Measurements from ENCODE around the gene SGCD.

Gene SGCD

GRCh38 chr5:156722358-156722757 lies 395.4 kb downstream of the SGCD start:
- Histone ChIP-seq H2AFZ (ENCODE audit: low read depth, low read length) (no peak overlapping the region), H2BK120ac (ENCODE audit: low read depth, low read length) (no peak overlapping the region), H3K9ac (ENCODE audit: low read length) (no peak overlapping the region), H3K4me2 (ENCODE audit: low read length, poor library complexity, severe bottlenecking) (no peak overlapping the region), H3K27me3 (ENCODE audit: control insufficient read depth in 1 of 2, insufficient read depth in 1 of 2, low read length in 2 of 2) (peaks cover 0 to 3% of the 10 kb centered on the region in 2 experiments), H4K8ac (ENCODE audit: low read length) (no peak overlapping the region), H3K4me3 (ENCODE audit: insufficient read depth in 1 of 2, low read depth in 1 of 2, low read length in 2 of 2) (no peak overlapping the region), H3K4me1 (ENCODE audit: control insufficient read depth, insufficient read depth, low read depth, low read length) (no peaks in the 10 kb centered on the region), H3K9me3 (ENCODE audit: control insufficient read depth, low read length) (no peaks in the 10 kb centered on the region), H2BK5ac (ENCODE audit: low read depth, low read length, poor library complexity, severe bottlenecking) (no peak overlapping the region), H3K14ac (ENCODE audit: low read length in 2 of 2) (no peak overlapping the region), H3K23ac (ENCODE audit: low read length in 2 of 2) (no peak overlapping the region), H2BK15ac (ENCODE audit: low read depth, poor library complexity, severe bottlenecking) (no peak overlapping the region), H2BK12ac (ENCODE audit: low read length in 2 of 2) (no peak overlapping the region), H3K36me3 (ENCODE audit: control insufficient read depth in 1 of 2, insufficient read depth in 2 of 2, low read depth in 1 of 2, low read length in 2 of 2) (no peaks in the 10 kb centered on the region), H3K4ac (ENCODE audit: low read depth in 1 of 2, low read length in 2 of 2) (no peak overlapping the region), H2AK5ac (ENCODE audit: low read length, severe bottlenecking) (no peak overlapping the region), H3K27ac (ENCODE audit: low read length, poor library complexity, severe bottlenecking) (no peak overlapping the region), H3K18ac (ENCODE audit: low read depth in 1 of 2, low read length in 2 of 2) (no peak overlapping the region), H4K91ac (ENCODE audit: low read length) (no peak overlapping the region), H3K79me1 (replicated peaks; ENCODE audit: low read length, poor library complexity, severe bottlenecking) (no peaks in the 10 kb centered on the region)
- no peak for DNase-seq

GRCh38 chr5:156735477-156735876 lies 408.5 kb downstream of the SGCD start:
- Histone ChIP-seq H2AK5ac (ENCODE audit: low read length, severe bottlenecking) (no peak overlapping the region), H2BK120ac (ENCODE audit: low read depth, low read length) (no peak overlapping the region), H2AFZ (ENCODE audit: low read depth, low read length) (no peak overlapping the region), H3K14ac (ENCODE audit: low read length in 2 of 2) (no peak overlapping the region), H3K27me3 (ENCODE audit: control insufficient read depth in 1 of 2, insufficient read depth in 1 of 2, low read length in 2 of 2) (no peaks in the 10 kb centered on the region), H2BK5ac (ENCODE audit: low read depth, low read length, poor library complexity, severe bottlenecking) (no peak overlapping the region), H3K79me1 (replicated peaks; ENCODE audit: low read length, poor library complexity, severe bottlenecking) (no peaks in the 10 kb centered on the region), H2BK12ac (ENCODE audit: low read length in 2 of 2) (no peak overlapping the region), H4K91ac (ENCODE audit: low read length) (no peak overlapping the region), H3K9me3 (ENCODE audit: control insufficient read depth, low read length) (no peaks in the 10 kb centered on the region), H3K36me3 (ENCODE audit: control insufficient read depth in 1 of 2, insufficient read depth in 2 of 2, low read depth in 1 of 2, low read length in 2 of 2) (no peaks in the 10 kb centered on the region), H3K9ac (ENCODE audit: low read length) (no peak overlapping the region), H3K4ac (ENCODE audit: low read depth in 1 of 2, low read length in 2 of 2) (no peak overlapping the region), H3K4me1 (ENCODE audit: control insufficient read depth, insufficient read depth, low read depth, low read length) (no peaks in the 10 kb centered on the region), H3K18ac (ENCODE audit: low read depth in 1 of 2, low read length in 2 of 2) (no peak overlapping the region), H3K4me3 (ENCODE audit: insufficient read depth in 1 of 2, low read depth in 1 of 2, low read length in 2 of 2) (no peak overlapping the region), H2BK15ac (ENCODE audit: low read depth, poor library complexity, severe bottlenecking) (no peak overlapping the region), H3K4me2 (ENCODE audit: low read length, poor library complexity, severe bottlenecking) (no peak overlapping the region), H3K27ac (ENCODE audit: low read length, poor library complexity, severe bottlenecking) (no peak overlapping the region), H4K8ac (ENCODE audit: low read length) (no peak overlapping the region), H3K23ac (ENCODE audit: low read length in 2 of 2) (no peak overlapping the region)
- DNase-seq = no peak
- WGBS = 82% methylated on average over 3 of the region's 3 CpGs

GRCh38 chr5:156741516-156741915 lies 414.6 kb downstream of the SGCD start:
- no peaks in the 10 kb centered on the region for H3K9me3 ChIP-seq (ENCODE audit: control insufficient read depth, low read length)
- H3K23ac ChIP-seq (ENCODE audit: low read length in 2 of 2) = no peak overlapping the region
- H3K4me2 ChIP-seq (ENCODE audit: low read length, poor library complexity, severe bottlenecking) = no peak overlapping the region
- H3K4ac ChIP-seq (ENCODE audit: low read depth in 1 of 2, low read length in 2 of 2) = no peak overlapping the region
- no peaks in the 10 kb centered on the region for H3K36me3 ChIP-seq (ENCODE audit: control insufficient read depth in 1 of 2, insufficient read depth in 2 of 2, low read depth in 1 of 2, low read length in 2 of 2)
- H2AK5ac ChIP-seq (ENCODE audit: low read length, severe bottlenecking) = no peak overlapping the region
- H3K4me3 ChIP-seq (ENCODE audit: insufficient read depth in 1 of 2, low read depth in 1 of 2, low read length in 2 of 2) = no peak overlapping the region
- H3K27me3 ChIP-seq (ENCODE audit: control insufficient read depth in 1 of 2, insufficient read depth in 1 of 2, low read length in 2 of 2) = no peaks in the 10 kb centered on the region
- no peaks in the 10 kb centered on the region for H3K4me1 ChIP-seq (ENCODE audit: control insufficient read depth, insufficient read depth, low read depth, low read length)
- H2BK12ac ChIP-seq (ENCODE audit: low read length in 2 of 2) = no peak overlapping the region
- WGBS = 76% methylated on average over 4 of the region's 5 CpGs
- no peak overlapping the region for H4K8ac ChIP-seq (ENCODE audit: low read length)
- no peak overlapping the region for H2BK5ac ChIP-seq (ENCODE audit: low read depth, low read length, poor library complexity, severe bottlenecking)
- DNase-seq = no peak
- H4K91ac ChIP-seq (ENCODE audit: low read length) = no peak overlapping the region
- H3K9ac ChIP-seq (ENCODE audit: low read length) = no peak overlapping the region
- H3K79me1 ChIP-seq (replicated peaks; ENCODE audit: low read length, poor library complexity, severe bottlenecking) = no peaks in the 10 kb centered on the region
- H2BK15ac ChIP-seq (ENCODE audit: low read depth, poor library complexity, severe bottlenecking) = no peak overlapping the region
- H2AFZ ChIP-seq (ENCODE audit: low read depth, low read length) = no peak overlapping the region
- H3K27ac ChIP-seq (ENCODE audit: low read length, poor library complexity, severe bottlenecking) = no peak overlapping the region
- no peak overlapping the region for H3K14ac ChIP-seq (ENCODE audit: low read length in 2 of 2)
- no peak overlapping the region for H2BK120ac ChIP-seq (ENCODE audit: low read depth, low read length)
- no peak overlapping the region for H3K18ac ChIP-seq (ENCODE audit: low read depth in 1 of 2, low read length in 2 of 2)

GRCh38 chr5:156753846-156754245 lies 426.9 kb downstream of the SGCD start:
- Histone ChIP-seq H3K4me2 (ENCODE audit: low read length, poor library complexity, severe bottlenecking) (no peak overlapping the region), H3K14ac (ENCODE audit: low read length in 2 of 2) (no peak overlapping the region), H3K9me3 (ENCODE audit: control insufficient read depth, low read length) (no peaks in the 10 kb centered on the region), H2BK15ac (ENCODE audit: low read depth, poor library complexity, severe bottlenecking) (no peak overlapping the region), H3K9ac (ENCODE audit: low read length) (no peak overlapping the region), H3K36me3 (ENCODE audit: control insufficient read depth in 1 of 2, insufficient read depth in 2 of 2, low read depth in 1 of 2, low read length in 2 of 2) (no peaks in the 10 kb centered on the region), H2BK120ac (ENCODE audit: low read depth, low read length) (no peak overlapping the region), H3K27ac (ENCODE audit: low read length, poor library complexity, severe bottlenecking) (no peak overlapping the region), H2AK5ac (ENCODE audit: low read length, severe bottlenecking) (no peak overlapping the region), H3K4me1 (ENCODE audit: control insufficient read depth, insufficient read depth, low read depth, low read length) (no peaks in the 10 kb centered on the region), H3K23ac (ENCODE audit: low read length in 2 of 2) (no peak overlapping the region), H3K4me3 (ENCODE audit: insufficient read depth in 1 of 2, low read depth in 1 of 2, low read length in 2 of 2) (no peak overlapping the region), H2BK12ac (ENCODE audit: low read length in 2 of 2) (no peak overlapping the region), H2AFZ (ENCODE audit: low read depth, low read length) (no peak overlapping the region), H4K91ac (ENCODE audit: low read length) (no peak overlapping the region), H3K79me1 (replicated peaks; ENCODE audit: low read length, poor library complexity, severe bottlenecking) (no peaks in the 10 kb centered on the region), H3K27me3 (ENCODE audit: control insufficient read depth in 1 of 2, insufficient read depth in 1 of 2, low read length in 2 of 2) (no peaks in the 10 kb centered on the region), H3K18ac (ENCODE audit: low read depth in 1 of 2, low read length in 2 of 2) (no peak overlapping the region), H2BK5ac (ENCODE audit: low read depth, low read length, poor library complexity, severe bottlenecking) (no peak overlapping the region), H3K4ac (ENCODE audit: low read depth in 1 of 2, low read length in 2 of 2) (no peak overlapping the region), H4K8ac (ENCODE audit: low read length) (no peak overlapping the region)
- 75% methylated on average over 3 of the region's 3 CpGs for WGBS
- DNase-seq = no peak

All from mesenchymal stem cell (in vitro differentiated cells and primary cell).